ENCODE measurements around the gene GLI2. TPM values are rescaled to one million over a fixed set of nuclear protein-coding genes. Genes with fewer than 3 reads are reported as not detected.

GLI2 gene
- total RNA-seq, 2 experiments from 2014 or later = not detected

DNA sequence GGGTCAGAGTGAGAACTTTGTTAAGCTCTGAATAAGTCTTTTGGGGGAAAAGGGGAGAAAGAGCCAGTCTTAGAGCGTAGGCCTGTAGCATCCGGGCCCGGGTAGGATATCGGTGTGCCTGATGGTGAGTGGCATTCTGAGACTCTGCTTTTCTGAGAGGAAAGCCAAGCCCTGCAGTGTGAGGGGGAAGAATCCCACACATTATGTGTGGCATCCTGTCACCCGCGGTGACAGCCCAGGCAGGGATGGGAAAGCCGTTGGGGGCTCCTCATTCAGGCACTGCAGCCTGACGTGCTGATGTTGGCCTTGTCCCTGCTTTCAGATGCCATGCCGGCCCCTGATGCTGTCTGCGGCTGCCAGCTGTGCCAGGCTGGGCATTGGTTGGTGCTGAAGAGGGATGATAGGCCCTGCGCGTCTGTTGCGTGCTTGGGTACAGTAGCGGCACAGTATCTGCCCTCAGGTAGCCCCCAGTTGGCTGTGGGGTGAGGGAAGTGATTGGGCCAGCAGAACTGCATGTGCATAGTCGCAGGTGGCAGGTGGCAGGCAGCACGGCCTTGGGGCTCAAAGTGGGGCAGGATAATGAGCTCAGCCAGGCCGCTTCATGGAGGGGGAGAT, 37.6 kb downstream of the GLI2 start:
- no peak overlapping the region for H3K4me2 ChIP-seq (ENCODE audit: low read length)
- no peaks in the 10 kb centered on the region for H3K9me3 ChIP-seq (ENCODE audit: low read length)
- TF ChIP-seq EZH2phosphoT487 (IDR thresholded peaks at IDR 0.05; ENCODE audit: borderline replicate concordance, low read depth, low read length) = no peak
- no peak for TF ChIP-seq CTCF (conservative IDR thresholded peaks at IDR 0.05; ENCODE audit: low read length)
- DNase-seq (ENCODE audit: low spot score) = no peak
- POLR2A ChIA-PET = no interaction called here
- H3K79me2 ChIP-seq (ENCODE audit: insufficient read depth, low read depth, low read length) = no peaks in the 10 kb centered on the region
- H3K9me2 ChIP-seq (ENCODE audit: insufficient read depth, low read length) = no peaks in the 10 kb centered on the region
- intact Hi-C loops (cut with micrococcal nuclease; ENCODE audit: unreplicated experiment) = no loop called here
- BruUV-seq (replicated peaks) = no TSS peak
- H4K20me1 ChIP-seq (ENCODE audit: insufficient read depth, low read length) = no peaks in the 10 kb centered on the region
- H3K27ac ChIP-seq (ENCODE audit: low read depth, low read length, poor library complexity, severe bottlenecking) = no peak overlapping the region
- H2AFZ ChIP-seq (ENCODE audit: low read length) = no peak overlapping the region
- CTCF ChIA-PET (ENCODE audit: unreplicated experiment) = no interaction called here
- no peak overlapping the region for H3K4me3 ChIP-seq (ENCODE audit: low read depth, low read length, poor library complexity, severe bottlenecking)
- no peaks in the 10 kb centered on the region for H3K4me1 ChIP-seq (ENCODE audit: insufficient read depth, low read length, poor library complexity, severe bottlenecking)
- H3K36me3 ChIP-seq (ENCODE audit: insufficient read depth, low read length) = no peaks in the 10 kb centered on the region

DNA sequence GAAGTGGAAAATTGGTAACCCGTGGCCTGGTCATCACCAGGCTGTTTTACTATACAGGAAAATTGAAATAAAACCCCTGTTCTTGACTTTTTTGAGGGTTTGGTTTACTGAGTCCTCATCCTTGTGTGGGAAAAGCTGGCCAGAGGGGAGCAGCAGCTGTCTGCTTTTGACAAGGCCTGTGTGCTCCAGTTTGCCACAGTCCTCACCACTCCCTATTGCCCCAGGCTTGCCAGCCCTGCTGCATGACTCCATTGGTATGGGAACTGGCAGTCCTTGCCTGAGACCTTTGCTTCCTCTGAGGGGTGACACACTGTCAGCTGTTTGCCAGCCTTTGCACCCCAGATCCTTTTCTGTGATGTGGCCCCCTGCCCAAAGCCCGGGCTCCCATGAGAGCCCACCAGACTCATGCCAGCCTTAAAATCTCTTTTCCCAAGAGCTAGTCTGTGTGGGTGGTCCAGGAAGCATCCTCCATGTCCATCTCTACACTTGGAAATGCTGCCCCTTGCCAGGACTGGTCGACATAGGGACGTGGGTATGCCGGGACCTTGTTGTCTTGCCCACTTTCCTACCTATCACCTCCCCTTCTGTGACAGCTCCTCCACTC, 39.0 kb downstream of the GLI2 start:
- Histone ChIP-seq H3K4me3 (ENCODE audit: low read depth, low read length, poor library complexity, severe bottlenecking) (no peak overlapping the region), H3K27ac (ENCODE audit: low read depth, low read length, poor library complexity, severe bottlenecking) (no peak overlapping the region), H3K36me3 (ENCODE audit: insufficient read depth, low read length) (no peaks in the 10 kb centered on the region), H3K9me3 (ENCODE audit: low read length) (no peaks in the 10 kb centered on the region), H4K20me1 (ENCODE audit: insufficient read depth, low read length) (no peaks in the 10 kb centered on the region), H3K4me1 (ENCODE audit: insufficient read depth, low read length, poor library complexity, severe bottlenecking) (no peaks in the 10 kb centered on the region), H2AFZ (ENCODE audit: low read length) (no peak overlapping the region), H3K9me2 (ENCODE audit: insufficient read depth, low read length) (no peaks in the 10 kb centered on the region), H3K4me2 (ENCODE audit: low read length) (no peak overlapping the region), H3K79me2 (ENCODE audit: insufficient read depth, low read depth, low read length) (no peaks in the 10 kb centered on the region)
- no peak for TF ChIP-seq CTCF (conservative IDR thresholded peaks at IDR 0.05; ENCODE audit: low read length)
- no peak for TF ChIP-seq EZH2phosphoT487 (IDR thresholded peaks at IDR 0.05; ENCODE audit: borderline replicate concordance, low read depth, low read length)
- no peak for DNase-seq (ENCODE audit: low spot score)
- POLR2A ChIA-PET = interaction anchor here (0.9 kb wide), 1 partner anchor 19 kb away, joined by 3 read pairs; no protein-coding TSS in a partner anchor
- BruUV-seq (replicated peaks) = no TSS peak
- intact Hi-C loops (cut with micrococcal nuclease; ENCODE audit: unreplicated experiment) = no loop called here
- CTCF ChIA-PET (ENCODE audit: unreplicated experiment) = no interaction called here

DNA sequence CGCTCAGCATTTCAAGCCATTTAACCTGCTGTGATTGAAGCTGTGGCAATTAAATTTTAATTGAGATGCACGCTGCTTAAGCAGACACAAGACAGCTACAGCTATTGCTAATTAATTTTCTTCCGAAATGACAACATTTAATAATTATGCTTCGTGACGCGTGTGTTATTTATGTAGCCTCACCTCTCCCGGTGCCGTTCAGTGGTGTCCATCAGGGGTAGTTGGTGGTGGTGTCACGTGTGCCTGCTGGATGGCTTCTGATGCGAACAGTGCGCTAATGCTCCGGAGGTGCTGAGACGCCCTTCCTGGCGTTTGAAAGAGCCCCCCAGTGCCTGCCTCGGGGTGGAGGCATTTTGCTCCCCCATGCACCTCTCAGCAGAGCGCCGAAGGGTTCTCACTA, 39.5 kb downstream of the GLI2 start:
- Histone ChIP-seq H2AFZ (ENCODE audit: low read length) (no peak overlapping the region), H3K4me3 (ENCODE audit: low read depth, low read length, poor library complexity, severe bottlenecking) (no peak overlapping the region), H3K27ac (ENCODE audit: low read depth, low read length, poor library complexity, severe bottlenecking) (no peak overlapping the region), H3K4me1 (ENCODE audit: insufficient read depth, low read length, poor library complexity, severe bottlenecking) (no peaks in the 10 kb centered on the region), H3K9me2 (ENCODE audit: insufficient read depth, low read length) (no peaks in the 10 kb centered on the region), H4K20me1 (ENCODE audit: insufficient read depth, low read length) (no peaks in the 10 kb centered on the region), H3K9me3 (ENCODE audit: low read length) (no peaks in the 10 kb centered on the region), H3K4me2 (ENCODE audit: low read length) (no peak overlapping the region), H3K79me2 (ENCODE audit: insufficient read depth, low read depth, low read length) (no peaks in the 10 kb centered on the region), H3K36me3 (ENCODE audit: insufficient read depth, low read length) (no peaks in the 10 kb centered on the region)
- DNase-seq (ENCODE audit: low spot score) = no peak
- ChIA-PET CTCF (ENCODE audit: unreplicated experiment) (no interaction called here), POLR2A (interaction anchor here (0.9 kb wide), 1 partner anchor 19 kb away, joined by 3 read pairs; no protein-coding TSS in a partner anchor)
- BruUV-seq (replicated peaks) = no TSS peak
- intact Hi-C loops (cut with micrococcal nuclease; ENCODE audit: unreplicated experiment) = no loop called here
- TF ChIP-seq EZH2phosphoT487 (IDR thresholded peaks at IDR 0.05; ENCODE audit: borderline replicate concordance, low read depth, low read length) = no peak
- TF ChIP-seq CTCF (conservative IDR thresholded peaks at IDR 0.05; ENCODE audit: low read length) = no peak
